ENCODE data around the gene TRERF1.
A peak's percentile ranks its signal among the peaks of the same experiment; 100 is the strongest.
"Not testable (repeated sequence)": the region's sequence is repeated elsewhere in the genome, so short reads cannot be mapped to it uniquely, and the experiment has no call there.

Gene TRERF1

DNA sequence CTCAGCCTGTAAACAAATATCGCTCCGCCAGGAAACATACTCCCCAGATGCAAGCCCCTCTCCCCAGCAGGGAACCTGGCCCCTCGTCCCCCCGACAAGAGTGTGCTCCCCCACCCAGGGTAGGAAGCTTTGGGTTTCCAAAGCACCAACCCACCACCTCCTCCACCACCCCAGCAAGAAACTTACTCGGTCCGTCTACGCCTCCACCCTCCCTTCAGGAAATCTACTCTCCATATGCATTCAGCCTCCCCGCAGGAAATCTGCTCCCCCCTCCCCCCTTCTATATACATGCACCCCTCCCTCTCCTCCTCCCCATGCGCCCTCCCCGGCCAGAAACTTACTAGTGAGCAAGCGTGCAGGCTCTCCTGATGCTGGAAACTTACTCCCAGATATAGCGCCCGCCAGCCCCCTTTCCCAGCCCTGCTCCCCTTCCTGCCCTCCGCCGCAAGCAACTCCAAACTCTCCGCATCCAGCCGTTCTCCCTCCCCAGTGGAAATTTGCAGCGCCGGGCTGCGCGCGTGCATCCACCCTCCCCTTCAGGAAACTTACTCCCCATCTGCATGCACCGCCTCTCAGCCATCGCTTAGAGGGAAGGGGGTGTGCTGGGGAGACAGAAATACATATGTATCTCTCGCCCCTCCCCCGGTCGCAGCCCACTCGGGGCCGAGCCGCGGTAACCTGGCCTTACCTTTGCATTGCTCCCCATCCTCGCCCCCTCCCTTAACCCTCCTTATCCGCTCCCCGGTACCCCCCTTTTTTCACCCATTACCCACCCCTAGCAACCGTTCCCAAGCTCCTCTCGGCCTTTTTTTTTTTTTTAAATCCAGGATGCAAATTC is at the start of gene TRERF1:
Gene TRERF1, minus strand, starts transcription at position 594 of the 838 bp plus-strand sequence. CDS start 182,336 bp downstream, outside the sequence.
- no peak for DNase-seq (ENCODE audit: low read depth)

DNA sequence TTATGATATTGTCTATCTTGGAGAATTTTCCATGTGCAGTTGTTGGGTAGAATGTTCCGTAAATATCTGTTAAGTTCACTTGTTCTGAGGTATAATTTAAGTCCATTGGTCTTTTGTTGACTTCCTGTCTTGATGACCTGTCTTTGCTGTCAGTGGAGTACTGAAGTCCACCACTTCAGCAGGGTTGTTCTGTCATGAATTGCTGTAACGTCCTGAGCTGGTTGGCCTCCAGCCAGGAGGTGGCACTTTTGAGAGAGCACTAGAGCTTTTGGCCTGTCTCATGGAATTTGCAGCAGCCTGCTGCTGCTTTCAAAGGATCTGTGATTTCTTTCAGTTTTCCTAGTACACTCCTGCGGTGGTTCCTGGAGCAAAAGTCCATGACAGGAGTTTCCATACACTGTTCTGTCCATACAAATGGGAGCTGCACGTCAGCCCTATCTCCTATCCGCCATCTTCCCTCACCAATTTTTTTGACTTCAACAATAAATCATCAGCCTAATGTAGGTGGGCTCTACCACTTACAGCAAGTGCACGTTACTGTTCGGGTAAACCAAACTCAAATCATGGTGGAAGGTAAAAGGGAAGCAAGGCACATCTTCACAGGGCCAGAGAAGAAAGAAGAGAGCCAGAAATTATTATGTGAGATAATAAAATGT is 46.9 kb upstream of the TRERF1 start:
- DNase-seq (ENCODE audit: low read depth): no peak

DNA sequence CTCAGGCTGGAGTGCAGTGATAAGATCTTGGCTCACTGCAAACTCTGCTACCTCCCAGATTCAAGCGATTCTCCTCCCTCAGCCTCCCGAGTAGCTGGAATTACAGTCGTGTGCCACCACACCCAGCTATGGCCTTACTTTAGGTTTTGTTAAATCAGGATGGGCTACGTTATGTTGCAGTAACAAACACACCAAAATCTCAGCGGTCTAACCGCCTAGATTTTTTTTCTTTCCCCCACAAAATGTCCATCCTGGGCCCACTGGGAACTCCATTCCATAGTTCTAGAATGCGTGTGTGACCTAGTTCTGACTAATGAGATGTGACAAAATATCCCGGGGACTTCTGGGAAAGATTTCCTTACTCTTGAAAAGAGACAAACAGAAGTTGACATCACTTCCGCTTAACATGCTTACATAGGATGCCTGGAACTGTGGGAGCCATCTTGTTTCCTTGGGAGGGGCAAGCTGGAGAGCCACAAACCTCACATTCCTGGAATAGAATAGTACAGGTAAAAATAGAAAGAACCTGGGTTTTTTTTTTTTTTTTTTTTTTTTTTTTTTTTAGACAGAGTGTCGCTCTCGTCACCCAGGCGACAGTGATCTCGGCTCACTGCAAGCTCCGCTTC is 42.3 kb upstream of the TRERF1 start:
- no peak for DNase-seq (ENCODE audit: low read depth)

DNA sequence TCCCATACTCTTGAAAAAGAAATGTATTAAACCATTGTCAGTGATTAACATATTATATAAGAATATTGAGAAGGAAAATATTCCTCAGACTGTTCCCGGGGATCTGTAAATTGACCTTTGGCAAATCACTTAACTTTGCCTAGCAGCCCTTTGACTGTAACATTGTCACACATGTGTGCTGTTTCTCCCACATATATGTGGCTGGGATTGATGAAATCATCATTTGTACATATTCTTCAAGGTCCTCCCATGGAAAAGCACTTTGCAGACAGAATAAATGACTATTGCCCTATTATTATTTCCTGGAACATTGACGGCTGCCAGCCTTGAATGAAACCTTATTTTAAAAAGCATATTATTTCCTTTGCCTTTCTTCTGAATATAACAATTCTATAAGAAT is 36.4 kb upstream of the TRERF1 start:
- DNase-seq (ENCODE audit: low read depth): no peak

- no peak for DNase-seq (ENCODE audit: low read depth)
Measured at GRCh38 chr6:42484261-42484660, 32.5 kb upstream of the TRERF1 start.

GRCh38 chr6:42482174-42482573 is 30.4 kb upstream of the TRERF1 start:
- no peak for DNase-seq (ENCODE audit: low read depth)

DNA sequence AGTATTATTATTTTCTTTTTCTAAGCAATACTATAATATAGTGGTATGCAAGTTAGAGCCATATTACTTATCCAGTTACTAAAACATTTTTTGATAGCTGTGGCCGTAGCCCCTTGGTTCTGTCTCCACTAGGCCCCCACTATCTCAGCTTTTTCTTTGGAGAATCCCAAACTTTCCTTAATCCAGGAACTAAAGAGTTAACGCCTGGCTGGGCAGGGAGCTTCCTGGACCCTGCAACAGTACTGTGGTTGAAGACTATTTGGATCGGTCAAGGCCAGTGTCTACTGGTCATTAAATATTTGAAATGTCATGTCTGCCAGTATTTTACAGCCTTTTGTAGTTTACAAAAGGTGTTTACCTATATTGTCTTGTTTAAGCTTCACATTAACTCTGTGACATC is 20.0 kb upstream of the TRERF1 start:
- DNase-seq (ENCODE audit: low read depth): no peak

DNA sequence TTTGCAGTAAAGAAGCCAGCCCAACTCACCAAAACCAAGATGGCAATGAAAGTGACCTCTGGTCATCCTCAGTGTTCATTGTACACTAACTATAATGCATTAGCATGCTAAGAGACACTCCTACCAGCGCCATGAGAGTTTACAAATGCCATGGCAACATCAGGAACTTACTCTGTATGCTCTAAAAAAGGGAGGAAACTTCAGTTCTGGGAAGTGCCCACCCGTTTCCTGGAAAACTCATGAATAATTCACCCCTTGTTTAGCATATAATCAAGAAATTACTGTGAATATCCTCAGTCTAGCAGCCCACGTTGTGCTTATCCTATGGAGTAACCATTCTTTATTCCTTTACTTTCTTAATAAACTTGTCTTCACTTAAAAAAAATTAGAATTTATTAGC is 19.4 kb upstream of the TRERF1 start:
- no peak for DNase-seq (ENCODE audit: low read depth)

GRCh38 chr6:42468273-42468672 is 16.5 kb upstream of the TRERF1 start:
- DNase-seq (ENCODE audit: low read depth): no peak

GRCh38 chr6:42467651-42468050 is 15.9 kb upstream of the TRERF1 start:
- DNase-seq (ENCODE audit: low read depth): no peak

- not testable (repeated sequence) for DNase-seq (ENCODE audit: low read depth)
Measured at GRCh38 chr6:42466470-42466869, 14.7 kb upstream of the TRERF1 start.

DNA sequence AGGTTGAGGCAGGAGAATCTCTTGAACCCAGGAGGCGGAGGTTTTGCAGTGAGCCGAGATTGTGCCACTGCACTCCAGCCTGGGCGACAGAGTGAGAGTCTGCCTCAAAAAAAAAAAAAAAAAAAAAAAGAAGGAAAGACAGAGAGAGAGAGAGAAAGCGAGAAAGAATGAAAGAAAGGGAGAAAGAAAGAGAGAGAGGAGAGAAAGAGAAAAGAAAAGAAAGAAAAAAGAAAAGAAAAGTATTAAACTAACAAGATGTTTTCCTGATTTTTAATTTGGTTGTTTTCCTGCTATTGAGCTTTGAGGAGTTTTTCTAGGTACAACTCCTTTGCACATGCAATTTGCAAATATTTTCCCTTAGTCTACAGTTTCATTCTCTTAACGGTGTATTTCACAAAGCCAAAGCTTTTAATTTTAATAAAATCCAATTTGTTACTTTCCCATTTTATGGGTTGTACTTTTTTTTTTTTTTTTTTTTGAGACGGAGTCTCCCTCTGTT is 10.8 kb upstream of the TRERF1 start:
- no peak for DNase-seq (ENCODE audit: low read depth)

DNA sequence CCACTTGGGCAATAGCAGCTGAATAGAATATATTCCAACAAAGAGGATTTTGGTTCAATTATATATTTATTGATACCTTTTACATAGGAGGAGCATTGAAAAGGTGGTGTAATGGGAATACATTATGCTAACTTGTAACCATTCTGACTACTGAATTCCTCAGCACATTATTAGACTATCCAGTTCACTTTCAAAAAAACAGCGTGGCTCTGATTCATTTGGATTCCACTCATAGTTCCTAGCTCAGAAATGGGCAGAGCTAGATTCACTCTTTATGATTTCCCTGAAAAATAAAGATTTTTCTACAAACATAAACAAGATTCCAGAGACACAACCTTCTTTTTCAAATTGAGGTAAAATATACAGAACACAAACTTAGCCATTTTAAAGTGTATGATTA is 9.2 kb upstream of the TRERF1 start:
- no peak for DNase-seq (ENCODE audit: low read depth)

DNA sequence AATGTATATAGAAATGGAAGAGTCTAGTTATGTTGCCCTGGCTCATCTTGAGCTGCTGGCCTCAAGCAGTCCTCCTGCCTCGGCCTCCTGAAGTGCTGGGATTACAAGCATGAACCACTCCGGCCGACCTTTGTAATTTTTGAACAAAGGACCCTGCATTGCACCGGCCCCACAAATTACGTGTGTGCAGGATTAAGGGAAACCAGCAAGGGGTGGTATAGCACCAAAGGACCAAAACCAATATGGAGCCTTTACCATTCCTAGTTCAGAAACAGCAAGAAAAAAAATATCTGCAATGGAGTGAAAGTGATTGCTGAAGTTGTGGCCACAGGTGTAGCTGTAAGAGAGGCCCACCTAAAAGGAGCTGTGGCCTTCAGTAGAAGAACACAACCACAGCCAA is 8.2 kb upstream of the TRERF1 start:
- no peak for DNase-seq (ENCODE audit: low read depth)

DNA sequence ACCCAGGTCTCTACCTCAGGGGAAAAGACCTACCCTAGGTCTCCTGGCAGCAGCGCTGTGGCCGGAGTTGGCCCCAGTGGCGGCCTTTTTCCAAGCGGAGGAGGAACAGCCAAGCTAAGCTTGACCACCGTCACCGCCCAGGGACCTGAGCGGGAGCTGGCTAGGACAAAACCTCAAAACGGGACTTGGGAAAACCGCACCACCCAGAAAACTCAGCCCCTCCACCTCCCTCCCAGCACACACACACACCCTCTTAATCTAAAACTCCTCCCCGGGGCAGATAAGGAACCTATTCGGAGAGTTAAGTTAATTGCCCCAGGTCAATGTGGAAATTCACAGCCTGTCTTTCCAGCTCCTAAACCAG is 2.7 kb upstream of the TRERF1 start:
- DNase-seq (ENCODE audit: low read depth): no peak

DNA sequence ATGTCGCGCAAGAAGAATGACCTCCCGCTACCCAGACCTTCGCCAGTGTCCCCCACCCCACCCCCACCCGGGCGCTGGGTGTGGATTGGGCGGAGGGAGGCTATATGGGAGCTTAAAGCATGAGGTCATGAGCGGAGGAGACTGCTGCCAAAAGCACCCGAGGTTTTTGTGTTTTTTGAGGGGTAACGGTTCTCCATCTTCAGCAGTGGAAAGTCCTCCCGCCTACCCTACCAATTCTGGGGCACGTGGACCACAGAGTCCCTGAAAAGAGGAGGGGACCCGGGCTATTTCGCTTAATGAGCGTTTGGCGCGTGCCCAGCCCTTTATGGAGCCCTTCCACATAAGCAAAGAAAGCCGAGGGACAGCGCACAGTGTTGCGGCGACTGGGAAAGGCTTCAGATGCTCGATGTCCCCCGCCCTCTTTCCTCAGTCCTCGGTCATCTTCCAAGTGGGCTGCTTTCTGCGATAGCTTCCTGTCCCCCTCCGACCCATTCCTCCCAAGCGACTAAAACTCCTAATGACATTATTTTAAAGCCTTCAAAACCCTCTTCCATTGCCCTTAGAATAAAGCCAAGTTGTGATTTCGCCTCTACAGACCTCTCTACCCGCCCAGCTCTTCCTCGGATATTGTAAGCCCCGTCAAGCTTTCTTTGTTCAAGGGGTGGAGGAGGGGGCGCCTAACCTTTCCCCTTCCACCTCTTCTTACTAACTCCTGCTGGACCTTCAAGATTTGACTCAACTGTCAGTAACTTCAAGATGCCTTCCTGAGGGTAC is 2.1 kb upstream of the TRERF1 start:
- DNase-seq (ENCODE audit: low read depth): no peak

- DNase-seq (ENCODE audit: low read depth): peak; percentile 65
Measured at GRCh38 chr6:42453031-42453653, 1.4 kb upstream of the TRERF1 start.

DNA sequence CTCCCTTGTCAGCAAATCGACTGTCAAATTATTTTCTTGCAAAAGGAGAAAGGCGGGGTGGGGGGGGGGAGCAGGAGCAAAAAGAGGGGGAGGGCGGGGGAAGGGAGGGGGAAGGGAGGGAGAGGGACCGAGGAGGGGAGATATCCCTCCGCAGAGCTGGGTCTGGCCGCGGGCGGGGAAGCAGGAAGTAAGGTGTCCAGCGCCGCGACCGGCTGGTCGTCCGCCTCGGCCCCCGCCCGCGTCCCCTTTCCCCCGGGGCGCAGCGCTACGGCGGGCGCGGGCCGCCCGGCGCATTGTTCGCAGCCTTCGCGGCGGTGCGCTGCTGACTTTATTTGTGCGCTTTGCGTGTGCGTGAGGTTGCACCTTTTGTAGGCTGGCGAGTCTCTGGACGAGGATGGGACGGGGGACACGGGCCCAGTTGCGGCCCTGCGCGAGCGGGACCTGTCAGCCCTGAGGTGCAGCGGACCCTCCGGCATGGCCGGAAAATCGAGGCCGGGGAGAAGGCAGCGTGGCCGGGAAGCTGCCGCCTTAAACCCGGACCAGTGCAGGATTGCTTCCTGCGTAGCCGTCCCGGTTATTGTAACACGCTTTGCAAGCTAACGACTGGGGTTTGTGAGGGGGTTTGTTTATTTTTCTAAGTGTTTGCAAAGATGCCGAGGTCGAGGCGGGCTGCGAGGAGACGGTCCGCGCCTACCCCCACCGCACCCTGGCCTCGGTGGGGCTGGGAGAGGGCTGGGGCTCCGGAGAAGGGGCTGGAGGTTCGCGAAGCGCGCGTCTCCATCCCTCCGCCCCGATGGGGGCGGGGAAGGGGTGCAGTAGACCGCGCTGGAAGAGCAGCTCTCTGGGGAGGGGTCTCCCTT is 675 bp upstream of the TRERF1 start:
- DNase-seq (ENCODE audit: low read depth): no peak

GRCh38 chr6:42450477-42451332 is 1.0 kb downstream of the TRERF1 start:
- no peak for DNase-seq (ENCODE audit: low read depth)
